LNCAP (cell line): Measurements from ENCODE around the gene CD27.
A peak's percentile ranks its signal among the peaks of the same experiment; 100 is the strongest.

Experiments
- CTCF ChIP-seq: fragments of 450-650 bp; IDR thresholded peaks from 2 replicates; pipeline ENCODE4 v1.5.1; 2017; ENCODE audit warnings: mild to moderate bottlenecking

The CD27 gene

GRCh38 chr12:6418796-6419195 lies 26.0 kb upstream of the CD27 start:
- TF ChIP-seq CTCF = no peak

- no peak for TF ChIP-seq CTCF
Observed at GRCh38 chr12:6420364-6420763, 24.4 kb upstream of the CD27 start.

GRCh38 chr12:6423267-6424007 lies 21.3 kb upstream of the CD27 start:
- TF ChIP-seq CTCF = peak; percentile 87

- TF ChIP-seq CTCF = no peak
Observed at GRCh38 chr12:6424008-6424347, 20.8 kb upstream of the CD27 start.

GRCh38 chr12:6424866-6425265 lies 19.9 kb upstream of the CD27 start:
- no peak for TF ChIP-seq CTCF

GRCh38 chr12:6425590-6426531 lies 18.9 kb upstream of the CD27 start:
- no peak for TF ChIP-seq CTCF

- no peak for TF ChIP-seq CTCF
Observed at GRCh38 chr12:6426882-6427671, 17.7 kb upstream of the CD27 start.
